Loucy (cell line): Measurements from ENCODE around the gene ATP8A2.

ENCODE experiments used
- H2AFZ ChIP-seq: fragments of 200-600 bp; sonication (generic); 2 replicates; pipeline ENCODE4 v1.6.0; 2016; ENCODE audit warnings: antibody characterized with exemption, mild to moderate bottlenecking, low read length, moderate library complexity
- H3F3A ChIP-seq: fragments of 200-600 bp; 2 replicates; pipeline ENCODE4 v1.6.0; 2016; ENCODE audit warnings: antibody characterized with exemption, low read depth, mild to moderate bottlenecking
- H3K27me3 ChIP-seq: fragments of 200-600 bp; sonication (generic); 2 replicates; pipeline ENCODE4 v1.6.1; 2014; ENCODE audit warnings: low read length, mild to moderate bottlenecking; ENCODE audit not compliant: insufficient read depth, poor library complexity, severe bottlenecking
- H3K36me3 ChIP-seq: fragments of 200-600 bp; sonication (generic); 2 replicates; pipeline ENCODE4 v1.6.1; 2016; ENCODE audit warnings: low read length; ENCODE audit not compliant: insufficient read depth
- H3K4me1 ChIP-seq: fragments of 200-600 bp; sonication (generic); 2 replicates; pipeline ENCODE4 v1.5.1; 2014; ENCODE audit warnings: low read length, mild to moderate bottlenecking; ENCODE audit not compliant: insufficient read depth, poor library complexity, severe bottlenecking
- H3K4me2 ChIP-seq: fragments of 200-600 bp; sonication (generic); 2 replicates; pipeline ENCODE4 v1.6.0; 2014; ENCODE audit warnings: antibody characterized with exemption, low read length, low read depth, mild to moderate bottlenecking; ENCODE audit not compliant: poor library complexity, severe bottlenecking
- H3K4me3 ChIP-seq: fragments of 200-600 bp; sonication (generic); 2 replicates; pipeline ENCODE4 v1.5.1; 2014; ENCODE audit warnings: low read length, mild to moderate bottlenecking, mixed read lengths; ENCODE audit not compliant: poor library complexity, severe bottlenecking
- H3K79me2 ChIP-seq: fragments of 200-600 bp; sonication (generic); 2 replicates; pipeline ENCODE4 v1.6.1; 2014; ENCODE audit warnings: low read length; ENCODE audit not compliant: insufficient read depth
- H3K9ac ChIP-seq: fragments of 200-600 bp; sonication (generic); 2 replicates; pipeline ENCODE4 v1.6.0; 2014; ENCODE audit warnings: mild to moderate bottlenecking, low read depth, low read length, moderate library complexity; ENCODE audit not compliant: poor library complexity, severe bottlenecking
- H3K9me2 ChIP-seq: fragments of 200-600 bp; sonication (generic); replicated peaks from 2 replicates; pipeline ENCODE4 v1.6.1; 2016; ENCODE audit warnings: low read depth, low read length, mixed read lengths
- H3K9me3 ChIP-seq: fragments of 200-600 bp; sonication (generic); 2 replicates; pipeline ENCODE4 v1.6.1; 2014; ENCODE audit warnings: mild to moderate bottlenecking, antibody characterized with exemption, low read length, low read depth; ENCODE audit not compliant: insufficient read depth
- H4K20me1 ChIP-seq: fragments of 200-600 bp; sonication (generic); 2 replicates; pipeline ENCODE4 v1.6.0; 2014; ENCODE audit warnings: antibody characterized with exemption, low read length, mild to moderate bottlenecking; ENCODE audit not compliant: insufficient read depth, poor library complexity, severe bottlenecking
- CTCF ChIP-seq: fragments of 200-600 bp; sonication (generic); conservative IDR thresholded peaks from 2 replicates; pipeline ENCODE4 v1.5.1; 2014; ENCODE audit warnings: mild to moderate bottlenecking, antibody characterized with exemption, low read length
- EZH2phosphoT487 ChIP-seq: fragments of 200-600 bp; IDR thresholded peaks from 2 replicates; pipeline ENCODE4 v1.6.1; 2018; ENCODE audit warnings: antibody characterized with exemption, mild to moderate bottlenecking, moderate library complexity, borderline replicate concordance

The ATP8A2 gene

GRCh38 chr13:25874907-25875306, 503.1 kb downstream of the ATP8A2 start:
- TF ChIP-seq CTCF (no peak), EZH2phosphoT487 (no peak)
- no peaks in the 10 kb centered on the region for H3K27me3 ChIP-seq
- peaks cover 11% of the 10 kb centered on the region for H3F3A ChIP-seq

GRCh38 chr13:25876247-25876646, 504.5 kb downstream of the ATP8A2 start:
- H4K20me1 ChIP-seq = no peaks in the 10 kb centered on the region
- H3K36me3 ChIP-seq = no peaks in the 10 kb centered on the region
- peak overlapping the region; percentile 72 for H3K4me2 ChIP-seq
- peaks cover 96% of the 10 kb centered on the region for H3K4me1 ChIP-seq
- H2AFZ ChIP-seq = no peak overlapping the region
- H3K27me3 ChIP-seq = no peaks in the 10 kb centered on the region
- H3K79me2 ChIP-seq = no peaks in the 10 kb centered on the region
- peaks cover 17% of the 10 kb centered on the region for H3F3A ChIP-seq
- H3K9ac ChIP-seq = peak overlapping the region; percentile 65
- H3K9me2 ChIP-seq = no peaks in the 10 kb centered on the region
- TF ChIP-seq CTCF (no peak), EZH2phosphoT487 (no peak)
- H3K9me3 ChIP-seq = no peaks in the 10 kb centered on the region
- H3K4me3 ChIP-seq = no peak overlapping the region

More at GRCh38 chr13:25874907-25875306, 503.1 kb downstream of the ATP8A2 start:
- no peaks in the 10 kb centered on the region for H3K36me3 ChIP-seq
- peak overlapping the region; percentile 65 for H3K9ac ChIP-seq
- H3K9me3 ChIP-seq = no peaks in the 10 kb centered on the region
- peaks cover 96% of the 10 kb centered on the region for H3K4me1 ChIP-seq
- peak overlapping the region; percentile 49 for H3K4me3 ChIP-seq
- no peak overlapping the region for H2AFZ ChIP-seq
- no peaks in the 10 kb centered on the region for H3K9me2 ChIP-seq
- H4K20me1 ChIP-seq = no peaks in the 10 kb centered on the region
- H3K79me2 ChIP-seq = no peaks in the 10 kb centered on the region
- peak overlapping the region; percentile 72 for H3K4me2 ChIP-seq

- Histone ChIP-seq H2AFZ (no peak overlapping the region), H3K36me3 (no peaks in the 10 kb centered on the region), H3K4me2 (no peak overlapping the region), H3K9me2 (no peaks in the 10 kb centered on the region), H3K9ac (no peak overlapping the region), H4K20me1 (no peaks in the 10 kb centered on the region), H3F3A (peaks cover 21% of the 10 kb centered on the region), H3K4me3 (no peak overlapping the region), H3K27me3 (no peaks in the 10 kb centered on the region), H3K9me3 (no peaks in the 10 kb centered on the region), H3K79me2 (no peaks in the 10 kb centered on the region), H3K4me1 (peaks cover 97% of the 10 kb centered on the region)
- TF ChIP-seq EZH2phosphoT487 (no peak), CTCF (no peak)
Observed at GRCh38 chr13:25879466-25879865, 507.7 kb downstream of the ATP8A2 start.
